ENCODE data around the gene RGS10. TPM values are rescaled to one million over a fixed set of nuclear protein-coding genes. Genes with fewer than 3 reads are reported as not detected.

RGS10 gene
- total and polyA plus RNA-seq, 10 of the 15 experiments (the other 5 are each of a cell fraction or from before 2014, with no cell fraction given), result 72.8 to 193 (median 127) TPM

DNA sequence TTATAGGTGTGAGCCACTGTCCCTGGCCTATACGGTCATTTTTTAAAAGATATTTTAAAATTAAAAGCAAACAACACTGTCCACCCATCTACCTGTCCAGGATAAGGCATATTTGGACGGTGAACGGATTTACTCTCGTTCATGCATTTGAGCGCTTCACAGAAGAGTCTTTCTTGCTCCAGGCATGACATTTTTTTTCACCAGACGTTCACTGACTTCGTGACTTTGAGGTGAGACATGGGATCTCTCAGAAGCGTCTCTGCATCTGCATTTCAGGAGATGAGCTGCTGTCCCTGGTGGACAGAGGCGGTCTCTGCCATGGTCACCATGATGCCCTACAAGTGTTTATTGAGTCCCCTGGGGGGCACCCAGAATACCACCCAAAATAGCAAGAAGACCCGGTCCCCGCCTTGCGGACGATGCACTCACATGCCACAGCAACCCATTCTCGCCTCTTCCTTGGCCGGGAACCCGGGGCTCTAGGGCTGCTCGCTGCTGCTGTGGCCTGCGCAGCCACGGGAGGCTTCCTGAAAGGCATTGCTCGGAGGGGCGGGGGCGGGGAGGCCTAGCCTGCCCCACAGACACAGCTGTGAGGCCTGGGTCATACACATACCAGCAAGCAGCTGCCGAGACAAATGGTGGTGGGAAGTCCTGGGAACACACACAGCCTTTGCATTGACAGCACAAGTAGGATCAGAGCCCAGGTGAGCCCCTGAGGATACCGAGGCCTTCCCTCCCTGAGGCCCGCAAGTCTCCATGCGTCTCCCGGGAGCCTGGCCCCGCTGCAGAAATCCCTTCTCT is 84.4 kb downstream of the RGS10 start:
- DNase-seq (ENCODE audit: low read depth, low spot score), result no peak
- TF ChIP-seq SUPT20H (IDR thresholded peaks at IDR 0.05; ENCODE audit: borderline replicate concordance, control insufficient read depth, low read depth, low read length) (no peak), ZNF24 (IDR thresholded peaks at IDR 0.05) (no peak), FOXK2 (IDR thresholded peaks at IDR 0.05) (no peak), ZSCAN29 (IDR thresholded peaks at IDR 0.05) (no peak), MTA2 (IDR thresholded peaks at IDR 0.05; ENCODE audit: low read depth) (no peak), SRF (IDR thresholded peaks at IDR 0.05; ENCODE audit: low read depth in 2 of 2, low read length in 2 of 2) (no peak), KAT2A (conservative IDR thresholded peaks at IDR 0.05; ENCODE audit: control insufficient read depth, low read depth, low read length) (no peak), RCOR1 (conservative IDR thresholded peaks at IDR 0.05; ENCODE audit: low read depth, low read length) (no peak), SPI1 (IDR thresholded peaks at IDR 0.05; ENCODE audit: borderline replicate concordance, insufficient read depth, low read depth, low read length) (no peak), FOS (IDR thresholded peaks at IDR 0.05; ENCODE audit: borderline replicate concordance, extremely low read depth, insufficient read length) (no peak), POU2F2 (IDR thresholded peaks at IDR 0.05; ENCODE audit: borderline replicate concordance, low read depth, low read length) (no peak), SIN3A (IDR thresholded peaks at IDR 0.05; ENCODE audit: low read depth, low read length) (no peak), STAT3 (IDR thresholded peaks at IDR 0.05; ENCODE audit: low read depth, low read length) (no peak), JUND (IDR thresholded peaks at IDR 0.05; ENCODE audit: low read depth, low read length) (no peak), ZBED1 (IDR thresholded peaks at IDR 0.05; ENCODE audit: borderline replicate concordance) (no peak), POLR2AphosphoS2 (IDR thresholded peaks at IDR 0.05; ENCODE audit: low read depth, low read length) (no peak), POLR2AphosphoS5 (IDR thresholded peaks at IDR 0.05; ENCODE audit: low read length) (no peak)
- TF ChIP-seq, protein P1, sequence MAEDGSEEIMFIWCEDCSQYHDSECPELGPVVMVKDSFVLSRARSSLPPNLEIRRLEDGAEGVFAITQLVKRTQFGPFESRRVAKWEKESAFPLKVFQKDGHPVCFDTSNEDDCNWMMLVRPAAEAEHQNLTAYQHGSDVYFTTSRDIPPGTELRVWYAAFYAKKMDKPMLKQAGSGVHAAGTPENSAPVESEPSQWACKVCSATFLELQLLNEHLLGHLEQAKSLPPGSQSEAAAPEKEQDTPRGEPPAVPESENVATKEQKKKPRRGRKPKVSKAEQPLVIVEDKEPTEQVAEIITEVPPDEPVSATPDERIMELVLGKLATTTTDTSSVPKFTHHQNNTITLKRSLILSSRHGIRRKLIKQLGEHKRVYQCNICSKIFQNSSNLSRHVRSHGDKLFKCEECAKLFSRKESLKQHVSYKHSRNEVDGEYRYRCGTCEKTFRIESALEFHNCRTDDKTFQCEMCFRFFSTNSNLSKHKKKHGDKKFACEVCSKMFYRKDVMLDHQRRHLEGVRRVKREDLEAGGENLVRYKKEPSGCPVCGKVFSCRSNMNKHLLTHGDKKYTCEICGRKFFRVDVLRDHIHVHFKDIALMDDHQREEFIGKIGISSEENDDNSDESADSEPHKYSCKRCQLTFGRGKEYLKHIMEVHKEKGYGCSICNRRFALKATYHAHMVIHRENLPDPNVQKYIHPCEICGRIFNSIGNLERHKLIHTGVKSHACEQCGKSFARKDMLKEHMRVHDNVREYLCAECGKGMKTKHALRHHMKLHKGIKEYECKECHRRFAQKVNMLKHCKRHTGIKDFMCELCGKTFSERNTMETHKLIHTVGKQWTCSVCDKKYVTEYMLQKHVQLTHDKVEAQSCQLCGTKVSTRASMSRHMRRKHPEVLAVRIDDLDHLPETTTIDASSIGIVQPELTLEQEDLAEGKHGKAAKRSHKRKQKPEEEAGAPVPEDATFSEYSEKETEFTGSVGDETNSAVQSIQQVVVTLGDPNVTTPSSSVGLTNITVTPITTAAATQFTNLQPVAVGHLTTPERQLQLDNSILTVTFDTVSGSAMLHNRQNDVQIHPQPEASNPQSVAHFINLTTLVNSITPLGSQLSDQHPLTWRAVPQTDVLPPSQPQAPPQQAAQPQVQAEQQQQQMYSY (CRISPR knock-in tag; IDR thresholded peaks at IDR 0.05), result no peak
- TF ChIP-seq, protein P2, sequence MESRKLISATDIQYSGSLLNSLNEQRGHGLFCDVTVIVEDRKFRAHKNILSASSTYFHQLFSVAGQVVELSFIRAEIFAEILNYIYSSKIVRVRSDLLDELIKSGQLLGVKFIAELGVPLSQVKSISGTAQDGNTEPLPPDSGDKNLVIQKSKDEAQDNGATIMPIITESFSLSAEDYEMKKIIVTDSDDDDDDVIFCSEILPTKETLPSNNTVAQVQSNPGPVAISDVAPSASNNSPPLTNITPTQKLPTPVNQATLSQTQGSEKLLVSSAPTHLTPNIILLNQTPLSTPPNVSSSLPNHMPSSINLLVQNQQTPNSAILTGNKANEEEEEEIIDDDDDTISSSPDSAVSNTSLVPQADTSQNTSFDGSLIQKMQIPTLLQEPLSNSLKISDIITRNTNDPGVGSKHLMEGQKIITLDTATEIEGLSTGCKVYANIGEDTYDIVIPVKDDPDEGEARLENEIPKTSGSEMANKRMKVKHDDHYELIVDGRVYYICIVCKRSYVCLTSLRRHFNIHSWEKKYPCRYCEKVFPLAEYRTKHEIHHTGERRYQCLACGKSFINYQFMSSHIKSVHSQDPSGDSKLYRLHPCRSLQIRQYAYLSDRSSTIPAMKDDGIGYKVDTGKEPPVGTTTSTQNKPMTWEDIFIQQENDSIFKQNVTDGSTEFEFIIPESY (IDR thresholded peaks at IDR 0.05), result no peak
- SMC1A ChIA-PET (ENCODE audit: uncharacterized antibody, unreplicated experiment), result interaction anchor here (1.2 kb wide), 2 partner anchors 14 to 32 kb away, joined by 3 to 6 read pairs; no protein-coding TSS in a partner anchor
- no peak overlapping the region for H3K9ac ChIP-seq (ENCODE audit: control insufficient read depth, insufficient read depth, low read length)
- H2AFZ ChIP-seq (ENCODE audit: control insufficient read depth, low read depth, low read length), result no peak overlapping the region
- no peaks in the 10 kb centered on the region; a peak in 1 of 4 replicates for H3K36me3 ChIP-seq (ENCODE audit: control insufficient read depth in 2 of 2, insufficient read depth in 2 of 2, low read length in 1 of 2)
- POLR2A ChIA-PET, result no interaction called here
- in situ Hi-C loops (cut with MboI) (no loop called here), intact Hi-C loops (cut with micrococcal nuclease; ENCODE audit: unreplicated experiment) (no loop called here)
- CTCF ChIA-PET, result interaction anchor here (1.0 to 1.7 kb wide), 3 partner anchors 9 to 259 kb away, joined by 3 to 11 read pairs (median 4); no protein-coding TSS in a partner anchor
- H3K27ac ChIP-seq (ENCODE audit: control insufficient read depth, insufficient read depth), result no peak overlapping the region
- ATAC-seq, result no peak
- FAIRE-seq, result no peak
- RAD21 ChIA-PET (ENCODE audit: unreplicated experiment), result no interaction called here
- H4K20me1 ChIP-seq (ENCODE audit: control insufficient read depth, insufficient read depth), result no peaks in the 10 kb centered on the region
- no peaks in the 10 kb centered on the region for H3K27me3 ChIP-seq (replicated peaks in 1 of 2; ENCODE audit: control insufficient read depth in 2 of 2, insufficient read depth in 2 of 2, low read length in 1 of 2)
- no peaks in the 10 kb centered on the region for H3K79me2 ChIP-seq (ENCODE audit: control insufficient read depth, insufficient read depth, low read length)
- H3K4me3 ChIP-seq, result no peak overlapping the region
- no TSS peak for BruUV-seq (replicated peaks)
- 95% methylated on average over 28 of the region's 28 CpGs for WGBS (ENCODE audit: insufficient coverage, insufficient replicate concordance, low lambda C conversion rate, missing lambda C conversion rate)
- H3K4me2 ChIP-seq (ENCODE audit: control insufficient read depth, insufficient read depth), result no peak overlapping the region
- H3K4me1 ChIP-seq (ENCODE audit: control insufficient read depth, insufficient read depth, low read length), result peaks cover 31% of the 10 kb centered on the region
- no peaks in the 10 kb centered on the region; the same call in 2 of the 3 replicates for H3K9me3 ChIP-seq (replicated peaks; ENCODE audit: control insufficient read depth, insufficient read depth, low read length)
